Hypothalamus (tissue), 51 donors: ENCODE results near the gene CENPT.

ENCODE experiments used
- DNase-seq, 51 donors: peaks; one replicate each; lab custom pipeline; 2025; lab: John Stamatoyannopoulos, UW

The CENPT gene

GRCh38 chr16:67822511-67822910, 25.0 kb downstream of the CENPT start:
- no peak for DNase-seq

- DNase-seq, result no peak
Measured at GRCh38 chr16:67820608-67821259, 26.8 kb downstream of the CENPT start.

GRCh38 chr16:67814567-67814966, 32.9 kb downstream of the CENPT start:
- no peak for DNase-seq

GRCh38 chr16:67811899-67812298, 35.6 kb downstream of the CENPT start:
- DNase-seq, result no peak

- no peak for DNase-seq
Measured at GRCh38 chr16:67807148-67807682, 40.3 kb downstream of the CENPT start.

- DNase-seq, result peak; percentile 72 to 99 (median 97)
Measured at GRCh38 chr16:67806428-67807147, 40.9 kb downstream of the CENPT start, which contains the start of the genes RANBP10 and TSNAXIP1. Gene RANBP10 (minus strand): TSS chr16:67806560. CDS start chr16:67806536, 24 bp downstream. Gene TSNAXIP1 (plus strand): TSS chr16:67806889. CDS start chr16:67807150, 261 bp downstream.

GRCh38 chr16:67805718-67806427, 41.6 kb downstream of the CENPT start:
- DNase-seq, result peak in 5 of 51 donors; percentile 7 to 43 (median 27)

- no peak for DNase-seq
Measured at GRCh38 chr16:67804853-67805542, 42.5 kb downstream of the CENPT start.

- DNase-seq, result no peak
Measured at GRCh38 chr16:67803894-67804293, 43.6 kb downstream of the CENPT start.

- no peak for DNase-seq
Measured at GRCh38 chr16:67801883-67802282, 45.6 kb downstream of the CENPT start.

GRCh38 chr16:67801241-67801640, 46.3 kb downstream of the CENPT start:
- no peak for DNase-seq

GRCh38 chr16:67800338-67800926, 47.1 kb downstream of the CENPT start:
- no peak for DNase-seq

- no peak for DNase-seq
Measured at GRCh38 chr16:67796099-67796718, 51.3 kb downstream of the CENPT start.

GRCh38 chr16:67790071-67790470, 57.4 kb downstream of the CENPT start:
- DNase-seq, result no peak

GRCh38 chr16:67786491-67786890, 61.0 kb downstream of the CENPT start:
- DNase-seq, result no peak

GRCh38 chr16:67783353-67783725, 64.2 kb downstream of the CENPT start:
- no peak for DNase-seq

- DNase-seq, result no peak
Measured at GRCh38 chr16:67782567-67783352, 64.7 kb downstream of the CENPT start.

GRCh38 chr16:67781565-67781921, 66.0 kb downstream of the CENPT start:
- DNase-seq, result no peak
